GM23338 (cell line): ENCODE data around the gene IZUMO4. TPM values are rescaled to one million over a fixed set of nuclear protein-coding genes. Genes with fewer than 3 reads are reported as not detected.

Experiments
- ATAC-seq: fragments of 200-7000 bp; cut with Tn5 transposase; 3 replicates; pipeline ENCODE4 v1.9.1; 2020
- DNase-seq: peaks from one replicate; pipeline ENCODE4 v3.0.0-alpha.2; 2015; ENCODE audit warnings: low spot score
- H2AFZ ChIP-seq: fragments of 200-600 bp; sonication (generic); 2 replicates; pipeline ENCODE4 v1.8.0; 2016; ENCODE audit warnings: antibody characterized with exemption, mild to moderate bottlenecking, moderate library complexity
- H3F3A ChIP-seq: fragments of 200-600 bp; sonication (generic); replicated peaks from 2 replicates; pipeline ENCODE4 v1.8.0; 2017; ENCODE audit warnings: antibody characterized with exemption, mixed run types, low read depth
- H3K27ac ChIP-seq: fragments of 200-600 bp; sonication (generic); 2 replicates; pipeline ENCODE4 v1.6.1; 2016; ENCODE audit warnings: low read depth
- H3K27me3 ChIP-seq: fragments of 200-600 bp; sonication (generic); 2 replicates; pipeline ENCODE4 v1.8.0; 2016; ENCODE audit warnings: mild to moderate bottlenecking, mixed run types, moderate library complexity; ENCODE audit not compliant: insufficient read depth
- H3K36me3 ChIP-seq: fragments of 200-600 bp; sonication (generic); 2 replicates; pipeline ENCODE4 v1.8.0; 2016; ENCODE audit warnings: mild to moderate bottlenecking; ENCODE audit not compliant: insufficient read depth
- H3K4me1 ChIP-seq: fragments of 200-600 bp; sonication (generic); 2 replicates; pipeline ENCODE4 v1.8.0; 2016; ENCODE audit warnings: mild to moderate bottlenecking, moderate library complexity; ENCODE audit not compliant: insufficient read depth
- H3K4me2 ChIP-seq: fragments of 200-600 bp; sonication (generic); 2 replicates; pipeline ENCODE4 v1.7.1; 2017; ENCODE audit warnings: mixed run types
- H3K4me3 ChIP-seq: fragments of 200-600 bp; sonication (generic); 2 replicates; pipeline ENCODE4 v1.6.1; 2016; ENCODE audit warnings: mixed run types
- H3K79me2 ChIP-seq: fragments of 200-600 bp; sonication (generic); replicated peaks from 2 replicates; pipeline ENCODE4 v1.8.0; 2017; ENCODE audit warnings: mild to moderate bottlenecking; ENCODE audit not compliant: insufficient read depth
- H3K9me2 ChIP-seq: fragments of 200-600 bp; sonication (generic); 2 replicates; pipeline ENCODE4 v1.8.0; 2017; ENCODE audit not compliant: insufficient read depth
- H4K20me1 ChIP-seq: fragments of 200-600 bp; sonication (generic); replicated peaks from 2 replicates; pipeline ENCODE4 v1.8.0; 2017; ENCODE audit warnings: mild to moderate bottlenecking; ENCODE audit not compliant: insufficient read depth
- H3K27ac Mint-ChIP-seq: 2 replicates; pipeline ENCODE4 v1.8.0; 2020; ENCODE audit warnings: inconsistent platforms, mild to moderate bottlenecking, moderate library complexity, mixed read lengths
- H3K27me3 Mint-ChIP-seq: 3 replicates; pipeline ENCODE4 v1.8.0; 2022; ENCODE audit warnings: low read depth, mild to moderate bottlenecking, moderate library complexity, mixed read lengths, inconsistent platforms; ENCODE audit not compliant: insufficient read depth, poor library complexity
- H3K36me3 Mint-ChIP-seq: 3 replicates; pipeline ENCODE4 v1.8.0; 2021; ENCODE audit warnings: low read depth, mild to moderate bottlenecking, inconsistent platforms, moderate library complexity, mixed read lengths
- H3K4me1 Mint-ChIP-seq: 3 replicates; pipeline ENCODE4 v1.8.0; 2020; ENCODE audit warnings: mild to moderate bottlenecking, inconsistent platforms, mixed read lengths
- H3K4me3 Mint-ChIP-seq: 3 replicates; pipeline ENCODE4 v1.8.0; 2021; ENCODE audit warnings: moderate library complexity, mild to moderate bottlenecking, inconsistent platforms, mixed read lengths
- H3K9me3 Mint-ChIP-seq: 3 replicates; pipeline ENCODE4 v1.8.0; 2020; ENCODE audit warnings: moderate library complexity, mild to moderate bottlenecking, inconsistent platforms, mixed read lengths
- CREB1 ChIP-seq: fragments of 250-450 bp; sonication (Bioruptor Pico); IDR thresholded peaks from 2 replicates; pipeline ENCODE4 v1.5.0; 2020; ENCODE audit warnings: low read depth, mild to moderate bottlenecking, moderate library complexity
- EZH2phosphoT487 ChIP-seq: fragments of 200-600 bp; sonication (generic); IDR thresholded peaks from one replicate; pipeline ENCODE4 v1.8.1; 2018; ENCODE audit warnings: antibody characterized with exemption; ENCODE audit not compliant: unreplicated experiment
- NANOG ChIP-seq: IDR thresholded peaks from 2 replicates; pipeline ENCODE4 v1.6.1; 2016; ENCODE audit warnings: antibody characterized with exemption, borderline replicate concordance
- POLR2AphosphoS5 ChIP-seq: IDR thresholded peaks from 2 replicates; pipeline ENCODE4 v1.6.1; 2016; ENCODE audit warnings: antibody characterized with exemption, low read depth
- STAT1 ChIP-seq: IDR thresholded peaks from one replicate; pipeline ENCODE4 v1.6.1; 2016; ENCODE audit warnings: antibody characterized with exemption; ENCODE audit not compliant: unreplicated experiment
- ZNF114 ChIP-seq: fragments of 250-450 bp; sonication (Bioruptor Pico); IDR thresholded peaks from 2 replicates; pipeline ENCODE4 v1.5.0; 2020; ENCODE audit warnings: mild to moderate bottlenecking, moderate library complexity
- ZNF331 ChIP-seq: fragments of 250-450 bp; sonication (Bioruptor Pico); IDR thresholded peaks from 2 replicates; pipeline ENCODE4 v1.5.0; 2020; ENCODE audit warnings: low read depth, mild to moderate bottlenecking, moderate library complexity
- polyA plus RNA-seq: library from polyadenylated mRNA; unstranded; fragments of >200 nt; fragmentation: Nextera tagmentation; extraction: Ambion mirVana; gene quantifications from 2 replicates; pipeline ENCODE4 v1.2.1, GENCODE V29; 2016
- total RNA-seq: library from RNA; depleted of rRNA; stranded (reverse); fragments of >200 nt; shearing (Covaris generic); gene quantifications from 2 replicates; pipeline ENCODE4 v1.2.3, GENCODE V29; 2014
- TF ChIP-seq, protein P1 (sequence below), 2 experiments: fragments of 200-600 bp in 1 of 2; sonication (generic) in 1 of 2; conservative IDR thresholded peaks; 2 replicates each; pipeline versions ENCODE4 v1.5.1 to v1.6.1; 2016 to 2017; ENCODE audit warnings: antibody characterized with exemption in 2 of 2, low read depth in 2 of 2, mild to moderate bottlenecking in 2 of 2, moderate library complexity in 1 of 2
- TF ChIP-seq, protein P2 (sequence below): IDR thresholded peaks from 2 replicates; pipeline ENCODE4 v1.6.1; 2016; ENCODE audit warnings: antibody characterized with exemption
- TF ChIP-seq, protein P3 (sequence below): fragments of 250-450 bp; sonication (Bioruptor Pico); IDR thresholded peaks from 2 replicates; pipeline ENCODE4 v1.5.0; 2020; ENCODE audit warnings: mild to moderate bottlenecking, moderate library complexity

IZUMO4 gene
- total and polyA plus RNA-seq, 2 experiments from 2014 or later: 0.57 to 2.2 TPM

DNA sequence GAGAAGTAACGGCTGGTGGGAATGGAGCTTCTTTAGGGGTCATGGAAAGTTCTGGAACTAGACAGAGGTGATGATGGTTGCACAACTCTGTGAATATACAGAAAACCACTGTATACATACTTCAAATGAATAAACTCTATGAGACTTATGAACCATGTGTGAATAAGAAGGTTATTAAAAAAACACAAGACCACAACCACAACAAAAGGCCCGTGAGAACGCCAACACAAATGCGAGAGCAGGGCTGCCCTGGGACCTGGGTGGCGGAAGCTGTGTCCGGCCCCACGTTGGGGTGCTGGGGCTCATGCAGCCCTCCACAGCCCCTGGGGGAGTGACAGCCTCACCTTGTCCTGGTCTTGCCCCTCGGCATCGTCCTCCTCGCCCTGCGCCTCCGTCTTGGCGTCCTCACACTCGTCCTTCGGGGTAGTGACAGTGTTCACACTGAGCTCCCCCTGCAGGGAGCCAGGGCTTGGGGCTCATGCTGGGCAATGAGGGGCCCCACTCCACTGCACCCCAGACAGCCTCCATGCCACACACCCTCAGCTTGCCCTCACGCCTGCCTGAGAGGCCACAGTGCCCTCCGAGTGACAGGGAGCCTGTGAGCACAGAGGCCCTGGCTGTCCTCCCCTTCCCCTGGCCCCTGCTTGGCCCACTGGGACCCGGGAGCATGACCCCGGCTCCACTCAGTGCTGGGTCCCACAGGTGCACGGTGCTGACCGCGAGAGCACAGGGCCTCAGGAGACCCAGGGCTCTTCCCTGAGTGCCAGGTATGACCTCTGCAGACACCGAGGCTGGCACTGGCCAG, 16.0 kb downstream of the IZUMO4 start:
- Histone ChIP-seq H3K9me2 (no peaks in the 10 kb centered on the region), H3K4me2 (no peak overlapping the region), H3K27ac (no peak overlapping the region), H2AFZ (no peak overlapping the region), H3K79me2 (no peaks in the 10 kb centered on the region), H3K4me3 (no peak overlapping the region), H3K36me3 (peaks cover 33% of the 10 kb centered on the region), H3K27me3 (no peaks in the 10 kb centered on the region), H3F3A (peaks cover 4% of the 10 kb centered on the region; the same call in 1 of the 2 replicates), H4K20me1 (peaks cover 3% of the 10 kb centered on the region; the same call in 1 of the 2 replicates), H3K4me1 (no peaks in the 10 kb centered on the region)
- H3K9me3 Mint-ChIP-seq: no peaks in the 10 kb centered on the region
- peaks cover 3% of the 10 kb centered on the region for H3K27me3 Mint-ChIP-seq
- ATAC-seq (no peak), DNase-seq (no peak)
- peaks cover 73% of the 10 kb centered on the region for H3K36me3 Mint-ChIP-seq
- TF ChIP-seq EZH2phosphoT487 (no peak), POLR2AphosphoS5 (no peak), CREB1 (no peak), NANOG (no peak), ZNF331 (CRISPR knock-in tag) (no peak), STAT1 (no peak), ZNF114 (CRISPR knock-in tag) (no peak)
- TF ChIP-seq, protein P1, sequence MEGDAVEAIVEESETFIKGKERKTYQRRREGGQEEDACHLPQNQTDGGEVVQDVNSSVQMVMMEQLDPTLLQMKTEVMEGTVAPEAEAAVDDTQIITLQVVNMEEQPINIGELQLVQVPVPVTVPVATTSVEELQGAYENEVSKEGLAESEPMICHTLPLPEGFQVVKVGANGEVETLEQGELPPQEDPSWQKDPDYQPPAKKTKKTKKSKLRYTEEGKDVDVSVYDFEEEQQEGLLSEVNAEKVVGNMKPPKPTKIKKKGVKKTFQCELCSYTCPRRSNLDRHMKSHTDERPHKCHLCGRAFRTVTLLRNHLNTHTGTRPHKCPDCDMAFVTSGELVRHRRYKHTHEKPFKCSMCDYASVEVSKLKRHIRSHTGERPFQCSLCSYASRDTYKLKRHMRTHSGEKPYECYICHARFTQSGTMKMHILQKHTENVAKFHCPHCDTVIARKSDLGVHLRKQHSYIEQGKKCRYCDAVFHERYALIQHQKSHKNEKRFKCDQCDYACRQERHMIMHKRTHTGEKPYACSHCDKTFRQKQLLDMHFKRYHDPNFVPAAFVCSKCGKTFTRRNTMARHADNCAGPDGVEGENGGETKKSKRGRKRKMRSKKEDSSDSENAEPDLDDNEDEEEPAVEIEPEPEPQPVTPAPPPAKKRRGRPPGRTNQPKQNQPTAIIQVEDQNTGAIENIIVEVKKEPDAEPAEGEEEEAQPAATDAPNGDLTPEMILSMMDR (conservative IDR thresholded peaks at IDR 0.05; ENCODE audit: low read depth in 2 of 2): no peak
- TF ChIP-seq, protein P2, sequence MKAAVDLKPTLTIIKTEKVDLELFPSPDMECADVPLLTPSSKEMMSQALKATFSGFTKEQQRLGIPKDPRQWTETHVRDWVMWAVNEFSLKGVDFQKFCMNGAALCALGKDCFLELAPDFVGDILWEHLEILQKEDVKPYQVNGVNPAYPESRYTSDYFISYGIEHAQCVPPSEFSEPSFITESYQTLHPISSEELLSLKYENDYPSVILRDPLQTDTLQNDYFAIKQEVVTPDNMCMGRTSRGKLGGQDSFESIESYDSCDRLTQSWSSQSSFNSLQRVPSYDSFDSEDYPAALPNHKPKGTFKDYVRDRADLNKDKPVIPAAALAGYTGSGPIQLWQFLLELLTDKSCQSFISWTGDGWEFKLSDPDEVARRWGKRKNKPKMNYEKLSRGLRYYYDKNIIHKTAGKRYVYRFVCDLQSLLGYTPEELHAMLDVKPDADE: no peak
- TF ChIP-seq, protein P3, sequence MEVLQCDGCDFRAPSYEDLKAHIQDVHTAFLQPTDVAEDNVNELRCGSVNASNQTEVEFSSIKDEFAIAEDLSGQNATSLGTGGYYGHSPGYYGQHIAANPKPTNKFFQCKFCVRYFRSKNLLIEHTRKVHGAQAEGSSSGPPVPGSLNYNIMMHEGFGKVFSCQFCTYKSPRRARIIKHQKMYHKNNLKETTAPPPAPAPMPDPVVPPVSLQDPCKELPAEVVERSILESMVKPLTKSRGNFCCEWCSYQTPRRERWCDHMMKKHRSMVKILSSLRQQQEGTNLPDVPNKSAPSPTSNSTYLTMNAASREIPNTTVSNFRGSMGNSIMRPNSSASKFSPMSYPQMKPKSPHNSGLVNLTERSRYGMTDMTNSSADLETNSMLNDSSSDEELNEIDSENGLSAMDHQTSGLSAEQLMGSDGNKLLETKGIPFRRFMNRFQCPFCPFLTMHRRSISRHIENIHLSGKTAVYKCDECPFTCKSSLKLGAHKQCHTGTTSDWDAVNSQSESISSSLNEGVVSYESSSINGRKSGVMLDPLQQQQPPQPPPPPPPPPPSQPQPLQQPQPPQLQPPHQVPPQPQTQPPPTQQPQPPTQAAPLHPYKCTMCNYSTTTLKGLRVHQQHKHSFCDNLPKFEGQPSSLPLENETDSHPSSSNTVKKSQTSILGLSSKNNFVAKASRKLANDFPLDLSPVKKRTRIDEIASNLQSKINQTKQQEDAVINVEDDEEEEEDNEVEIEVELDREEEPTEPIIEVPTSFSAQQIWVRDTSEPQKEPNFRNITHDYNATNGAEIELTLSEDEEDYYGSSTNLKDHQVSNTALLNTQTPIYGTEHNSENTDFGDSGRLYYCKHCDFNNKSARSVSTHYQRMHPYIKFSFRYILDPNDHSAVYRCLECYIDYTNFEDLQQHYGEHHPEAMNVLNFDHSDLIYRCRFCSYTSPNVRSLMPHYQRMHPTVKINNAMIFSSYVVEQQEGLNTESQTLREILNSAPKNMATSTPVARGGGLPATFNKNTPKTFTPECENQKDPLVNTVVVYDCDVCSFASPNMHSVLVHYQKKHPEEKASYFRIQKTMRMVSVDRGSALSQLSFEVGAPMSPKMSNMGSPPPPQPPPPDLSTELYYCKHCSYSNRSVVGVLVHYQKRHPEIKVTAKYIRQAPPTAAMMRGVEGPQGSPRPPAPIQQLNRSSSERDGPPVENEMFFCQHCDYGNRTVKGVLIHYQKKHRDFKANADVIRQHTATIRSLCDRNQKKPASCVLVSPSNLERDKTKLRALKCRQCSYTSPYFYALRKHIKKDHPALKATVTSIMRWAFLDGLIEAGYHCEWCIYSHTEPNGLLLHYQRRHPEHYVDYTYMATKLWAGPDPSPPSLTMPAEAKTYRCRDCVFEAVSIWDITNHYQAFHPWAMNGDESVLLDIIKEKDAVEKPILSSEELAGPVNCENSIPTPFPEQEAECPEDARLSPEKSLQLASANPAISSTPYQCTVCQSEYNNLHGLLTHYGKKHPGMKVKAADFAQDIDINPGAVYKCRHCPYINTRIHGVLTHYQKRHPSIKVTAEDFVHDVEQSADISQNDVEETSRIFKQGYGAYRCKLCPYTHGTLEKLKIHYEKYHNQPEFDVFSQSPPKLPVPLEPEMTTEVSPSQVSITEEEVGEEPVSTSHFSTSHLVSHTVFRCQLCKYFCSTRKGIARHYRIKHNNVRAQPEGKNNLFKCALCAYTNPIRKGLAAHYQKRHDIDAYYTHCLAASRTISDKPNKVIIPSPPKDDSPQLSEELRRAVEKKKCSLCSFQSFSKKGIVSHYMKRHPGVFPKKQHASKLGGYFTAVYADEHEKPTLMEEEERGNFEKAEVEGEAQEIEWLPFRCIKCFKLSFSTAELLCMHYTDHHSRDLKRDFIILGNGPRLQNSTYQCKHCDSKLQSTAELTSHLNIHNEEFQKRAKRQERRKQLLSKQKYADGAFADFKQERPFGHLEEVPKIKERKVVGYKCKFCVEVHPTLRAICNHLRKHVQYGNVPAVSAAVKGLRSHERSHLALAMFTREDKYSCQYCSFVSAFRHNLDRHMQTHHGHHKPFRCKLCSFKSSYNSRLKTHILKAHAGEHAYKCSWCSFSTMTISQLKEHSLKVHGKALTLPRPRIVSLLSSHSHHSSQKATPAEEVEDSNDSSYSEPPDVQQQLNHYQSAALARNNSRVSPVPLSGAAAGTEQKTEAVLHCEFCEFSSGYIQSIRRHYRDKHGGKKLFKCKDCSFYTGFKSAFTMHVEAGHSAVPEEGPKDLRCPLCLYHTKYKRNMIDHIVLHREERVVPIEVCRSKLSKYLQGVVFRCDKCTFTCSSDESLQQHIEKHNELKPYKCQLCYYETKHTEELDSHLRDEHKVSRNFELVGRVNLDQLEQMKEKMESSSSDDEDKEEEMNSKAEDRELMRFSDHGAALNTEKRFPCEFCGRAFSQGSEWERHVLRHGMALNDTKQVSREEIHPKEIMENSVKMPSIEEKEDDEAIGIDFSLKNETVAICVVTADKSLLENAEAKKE: no peak
- no peak overlapping the region for H3K27ac Mint-ChIP-seq
- no peaks in the 10 kb centered on the region; the same call in 2 of the 3 replicates for H3K4me1 Mint-ChIP-seq
- H3K4me3 Mint-ChIP-seq: no peak overlapping the region
